ENCODE data around the gene FOXL1.
A peak's percentile ranks its signal among the peaks of the same experiment; 100 is the strongest.

The FOXL1 gene

GRCh38 chr16:86597126-86597879, 19.0 kb downstream of the FOXL1 start:
- H3K27ac Mint-ChIP-seq, result no peak overlapping the region
- DNase-seq (ENCODE audit: low spot score in 2 of 2) (no peak), ATAC-seq (no peak)
- H3K4me3 Mint-ChIP-seq, result no peak overlapping the region
- H3K36me3 Mint-ChIP-seq, result no peaks in the 10 kb centered on the region
- H3K9me3 Mint-ChIP-seq, result no peaks in the 10 kb centered on the region
- H3K4me1 Mint-ChIP-seq, result no peaks in the 10 kb centered on the region

GRCh38 chr16:86597880-86598606, 19.7 kb downstream of the FOXL1 start:
- Mint-ChIP-seq H3K4me3 (no peak overlapping the region), H3K36me3 (no peaks in the 10 kb centered on the region), H3K4me1 (no peaks in the 10 kb centered on the region), H3K27ac (no peak overlapping the region), H3K9me3 (no peaks in the 10 kb centered on the region)
- no peak for ATAC-seq
- no peak for DNase-seq (ENCODE audit: low spot score in 2 of 2)

- Mint-ChIP-seq H3K9me3 (no peaks in the 10 kb centered on the region), H3K27ac (no peak overlapping the region), H3K4me3 (no peak overlapping the region), H3K36me3 (no peaks in the 10 kb centered on the region), H3K4me1 (no peaks in the 10 kb centered on the region)
- ATAC-seq (no peak), DNase-seq (ENCODE audit: low spot score in 2 of 2) (no peak)
Measured at GRCh38 chr16:86598607-86599565, 20.5 kb downstream of the FOXL1 start.

- H3K9me3 Mint-ChIP-seq, result no peaks in the 10 kb centered on the region
- DNase-seq (ENCODE audit: low spot score in 2 of 2) (no peak), ATAC-seq (no peak)
- no peaks in the 10 kb centered on the region for H3K36me3 Mint-ChIP-seq
- peaks cover 12% of the 10 kb centered on the region for H3K4me1 Mint-ChIP-seq
- no peak overlapping the region for H3K4me3 Mint-ChIP-seq
- H3K27ac Mint-ChIP-seq, result no peak overlapping the region
Measured at GRCh38 chr16:86601356-86601755, 23.0 kb downstream of the FOXL1 start.

GRCh38 chr16:86602521-86602920, 24.2 kb downstream of the FOXL1 start:
- no peaks in the 10 kb centered on the region for H3K36me3 Mint-ChIP-seq
- DNase-seq (ENCODE audit: low spot score in 2 of 2) (no peak), ATAC-seq (no peak)
- no peak overlapping the region for H3K27ac Mint-ChIP-seq
- peaks cover 12% of the 10 kb centered on the region for H3K4me1 Mint-ChIP-seq
- no peak overlapping the region for H3K4me3 Mint-ChIP-seq
- H3K9me3 Mint-ChIP-seq, result no peaks in the 10 kb centered on the region

GRCh38 chr16:86604436-86605193, 26.3 kb downstream of the FOXL1 start:
- DNase-seq (ENCODE audit: low spot score in 2 of 2) (peak in 1 of 2 donors; percentile 60), ATAC-seq (peak; percentile 88)
- Mint-ChIP-seq H3K36me3 (no peaks in the 10 kb centered on the region), H3K27ac (peak overlapping the region; percentile 68), H3K9me3 (no peaks in the 10 kb centered on the region), H3K4me1 (peaks cover 12% of the 10 kb centered on the region), H3K4me3 (peak overlapping the region; percentile 64)

GRCh38 chr16:86605950-86606349, 27.6 kb downstream of the FOXL1 start:
- peak overlapping the region; percentile 64 for H3K4me3 Mint-ChIP-seq
- H3K36me3 Mint-ChIP-seq, result no peaks in the 10 kb centered on the region
- no peak overlapping the region for H3K27ac Mint-ChIP-seq
- H3K4me1 Mint-ChIP-seq, result peaks cover 12% of the 10 kb centered on the region
- no peak for DNase-seq (ENCODE audit: low spot score in 2 of 2)
- ATAC-seq, result no peak
- no peaks in the 10 kb centered on the region for H3K9me3 Mint-ChIP-seq

- no peak for DNase-seq (ENCODE audit: low spot score in 2 of 2)
- H3K4me3 Mint-ChIP-seq, result no peak overlapping the region
- ATAC-seq, result no peak
- H3K36me3 Mint-ChIP-seq, result no peaks in the 10 kb centered on the region
- H3K27ac Mint-ChIP-seq, result no peak overlapping the region
- H3K4me1 Mint-ChIP-seq, result peaks cover 12% of the 10 kb centered on the region
- no peaks in the 10 kb centered on the region for H3K9me3 Mint-ChIP-seq
Measured at GRCh38 chr16:86608301-86608747, 30.0 kb downstream of the FOXL1 start.

GRCh38 chr16:86609115-86609514, 30.8 kb downstream of the FOXL1 start:
- Mint-ChIP-seq H3K27ac (no peak overlapping the region), H3K4me3 (no peak overlapping the region), H3K4me1 (peaks cover 11% of the 10 kb centered on the region), H3K36me3 (no peaks in the 10 kb centered on the region), H3K9me3 (no peaks in the 10 kb centered on the region)
- ATAC-seq (no peak), DNase-seq (ENCODE audit: low spot score in 2 of 2) (no peak)

GRCh38 chr16:86609661-86610060, 31.3 kb downstream of the FOXL1 start:
- Mint-ChIP-seq H3K4me1 (peaks cover 5% of the 10 kb centered on the region), H3K9me3 (no peaks in the 10 kb centered on the region), H3K4me3 (no peak overlapping the region), H3K27ac (no peak overlapping the region), H3K36me3 (no peaks in the 10 kb centered on the region)
- ATAC-seq, result no peak
- DNase-seq (ENCODE audit: low spot score in 2 of 2), result no peak

GRCh38 chr16:86610779-86611524, 32.6 kb downstream of the FOXL1 start:
- H3K4me1 Mint-ChIP-seq, result no peaks in the 10 kb centered on the region
- H3K27ac Mint-ChIP-seq, result no peak overlapping the region
- no peaks in the 10 kb centered on the region for H3K36me3 Mint-ChIP-seq
- no peaks in the 10 kb centered on the region for H3K9me3 Mint-ChIP-seq
- DNase-seq (ENCODE audit: low spot score in 2 of 2) (no peak), ATAC-seq (no peak)
- no peak overlapping the region for H3K4me3 Mint-ChIP-seq

GRCh38 chr16:86611525-86611855, 33.1 kb downstream of the FOXL1 start:
- DNase-seq (ENCODE audit: low spot score in 2 of 2) (no peak), ATAC-seq (no peak)
- no peak overlapping the region for H3K27ac Mint-ChIP-seq
- H3K4me1 Mint-ChIP-seq, result no peaks in the 10 kb centered on the region
- H3K9me3 Mint-ChIP-seq, result no peaks in the 10 kb centered on the region
- H3K36me3 Mint-ChIP-seq, result no peaks in the 10 kb centered on the region
- no peak overlapping the region for H3K4me3 Mint-ChIP-seq

- H3K4me3 Mint-ChIP-seq, result no peak overlapping the region
- no peaks in the 10 kb centered on the region for H3K4me1 Mint-ChIP-seq
- no peak for ATAC-seq
- H3K36me3 Mint-ChIP-seq, result no peaks in the 10 kb centered on the region
- H3K27ac Mint-ChIP-seq, result no peak overlapping the region
- H3K9me3 Mint-ChIP-seq, result no peaks in the 10 kb centered on the region
- DNase-seq (ENCODE audit: low spot score in 2 of 2), result no peak
Measured at GRCh38 chr16:86611941-86612340, 33.6 kb downstream of the FOXL1 start.

- Mint-ChIP-seq H3K4me1 (no peaks in the 10 kb centered on the region), H3K36me3 (no peaks in the 10 kb centered on the region), H3K9me3 (no peaks in the 10 kb centered on the region), H3K27ac (no peak overlapping the region), H3K4me3 (no peak overlapping the region)
- no peak for DNase-seq (ENCODE audit: low spot score in 2 of 2)
- no peak for ATAC-seq
Measured at GRCh38 chr16:86614699-86615098, 36.4 kb downstream of the FOXL1 start.

Data from stimulated activated effector memory CD8-positive, alpha-beta T cell treated with anti-CD3 and anti-CD28 coated beads, Interleukin-12 subunit alpha, Interleukin-12 subunit beta, amount 100 ng/mL, for 72 hours (primary cell).